Keratinocyte (primary cell): ENCODE results near the gene SAMD8. TPM values are rescaled to one million over a fixed set of nuclear protein-coding genes. Genes with fewer than 3 reads are reported as not detected.
"Not testable (repeated sequence)": the region's sequence is repeated elsewhere in the genome, so short reads cannot be mapped to it uniquely, and the experiment has no call there.

ENCODE experiments used
- DNase-seq: peaks from one replicate; pipeline ENCODE4 v3.0.0-alpha.2; 2011; ENCODE audit warnings: low read depth, missing footprints, low spot score
- FAIRE-seq: peaks from 2 replicates; lab custom pipeline; 2011; peaks lifted over from hg19 to GRCh38; lab: Jason Lieb, UNC
- H2AFZ ChIP-seq: 2 replicates; pipeline ENCODE4 v1.6.0; 2012; ENCODE audit warnings: low read length, control low read depth, inconsistent platforms; ENCODE audit not compliant: control insufficient read depth
- H3K27ac ChIP-seq: 2 replicates; pipeline ENCODE4 v1.5.1; 2011; ENCODE audit warnings: low read length; ENCODE audit not compliant: control insufficient read depth, insufficient read depth
- H3K27me3 ChIP-seq: 3 replicates; pipeline ENCODE4 v1.6.0; 2011; ENCODE audit warnings: low read length; ENCODE audit not compliant: control insufficient read depth, insufficient read depth; ENCODE audit errors: extremely low read depth
- H3K36me3 ChIP-seq, 2 experiments: 2 replicates in 1 of 2; 3 replicates in 1 of 2; pipeline ENCODE4 v1.5.1; 2011; ENCODE audit warnings: low read length in 2 of 2, mild to moderate bottlenecking in 1 of 2; ENCODE audit not compliant: control insufficient read depth in 2 of 2, insufficient read depth in 2 of 2; ENCODE audit errors: extremely low read depth in 1 of 2
- H3K4me1 ChIP-seq: 3 replicates; pipeline ENCODE4 v1.5.1; 2011; ENCODE audit warnings: low read length; ENCODE audit not compliant: control insufficient read depth, insufficient read depth; ENCODE audit errors: extremely low read depth
- H3K4me2 ChIP-seq: 3 replicates; pipeline ENCODE4 v1.6.0; 2011; ENCODE audit warnings: low read depth, low read length; ENCODE audit not compliant: control insufficient read depth, insufficient read depth; ENCODE audit errors: extremely low read depth
- H3K4me3 ChIP-seq, 3 experiments: fragments of 200-600 bp in 1 of 3; sonication (generic) in 1 of 3; 2 replicates in 2 of 3; 3 replicates in 1 of 3; pipeline ENCODE4 v1.5.1; 2011 to 2016; ENCODE audit warnings: low read length in 3 of 3, mild to moderate bottlenecking in 3 of 3, control low read depth in 2 of 3, inconsistent platforms in 1 of 3, low read depth in 1 of 3, mixed read lengths in 1 of 3, mixed run types in 1 of 3, moderate library complexity in 1 of 3; ENCODE audit not compliant: control insufficient read depth in 2 of 3, insufficient read depth in 2 of 3; ENCODE audit errors: extremely low read depth in 1 of 3
- H3K79me2 ChIP-seq: 2 replicates; pipeline ENCODE4 v1.6.0; 2012; ENCODE audit warnings: low read length; ENCODE audit not compliant: control insufficient read depth, insufficient read depth
- H3K9ac ChIP-seq: 3 replicates; pipeline ENCODE4 v1.6.0; 2011; ENCODE audit warnings: low read length; ENCODE audit not compliant: control insufficient read depth, insufficient read depth; ENCODE audit errors: extremely low read depth
- H3K9me1 ChIP-seq: 3 replicates; pipeline ENCODE4 v1.6.0; 2011; ENCODE audit warnings: low read length; ENCODE audit not compliant: control insufficient read depth, insufficient read depth; ENCODE audit errors: extremely low read depth
- H3K9me3 ChIP-seq: 2 replicates; pipeline ENCODE4 v1.5.1; 2012; ENCODE audit warnings: low read depth, low read length; ENCODE audit not compliant: control insufficient read depth
- H4K20me1 ChIP-seq: 3 replicates; pipeline ENCODE4 v1.6.0; 2011; ENCODE audit warnings: low read length; ENCODE audit not compliant: control insufficient read depth, insufficient read depth; ENCODE audit errors: extremely low read depth
- CTCF ChIP-seq, 3 experiments: IDR thresholded peaks in 1 of 3; conservative IDR thresholded peaks in 1 of 3; optimal IDR thresholded peaks in 1 of 3; 2 replicates in 2 of 3; 3 replicates in 1 of 3; pipeline versions ENCODE3 to v1.5.1; 2011; ENCODE audit warnings: low read length in 3 of 3, mild to moderate bottlenecking in 3 of 3, moderate library complexity in 2 of 3, control low read depth in 1 of 3, inconsistent platforms in 1 of 3; ENCODE audit not compliant: insufficient read depth in 2 of 3; ENCODE audit errors: extremely low read depth in 1 of 3
- EZH2 ChIP-seq: IDR thresholded peaks from one replicate; pipeline ENCODE4 v1.6.1; 2012; ENCODE audit warnings: inconsistent platforms, mild to moderate bottlenecking, low read length, moderate library complexity
- dilution Hi-C: fragments of 300-500 bp; cut with MboI; formaldehyde crosslinking; loops from one replicate; pipeline ENCODE4 v1.7.0; 2020; ENCODE audit warnings: low sequenced_read_pairs; ENCODE audit not compliant: extremely low pct_ligation_motif_present
- polyA plus RNA-seq, 5 experiments: library from polyadenylated mRNA; depleted of rRNA in 3 of 5; stranded (reverse) in 3 of 5; stranded (forward) in 1 of 5; unstranded in 1 of 5; fragments of >200 nt; gene quantifications; 1 replicate in 1 of 5; 2 replicates in 3 of 5; 3 replicates in 1 of 5; pipeline versions ENCODE4 v1.2.1 to v1.2.3, GENCODE V29; 2011 to 2012; ENCODE audit warnings: missing spikeins in 2 of 5, low read depth in 1 of 5, low replicate concordance in 1 of 5

The SAMD8 gene
- polyA plus RNA-seq, 1 donor (not counting 4 experiments of a cell fraction or from before 2014, with no cell fraction given), result 31.7 TPM

GRCh38 chr10:75202321-75203045 is 91.0 kb downstream of the SAMD8 start:
- H3K36me3 ChIP-seq, result no peaks in the 10 kb centered on the region
- no peaks in the 10 kb centered on the region for H3K79me2 ChIP-seq
- H3K4me2 ChIP-seq, result peak overlapping the region; percentile 46
- H4K20me1 ChIP-seq, result no peaks in the 10 kb centered on the region
- H3K9ac ChIP-seq, result no peak overlapping the region
- no peak overlapping the region for H3K4me3 ChIP-seq
- TF ChIP-seq CTCF (optimal IDR thresholded peaks at IDR 0.05 in 1 of 3, IDR thresholded peaks at IDR 0.05 in 1 of 3, conservative IDR thresholded peaks at IDR 0.05 in 1 of 3; ENCODE audit: extremely low read depth in 1 of 3, insufficient read depth in 2 of 3, low read length in 3 of 3) (no peak), EZH2 (no peak)
- no peaks in the 10 kb centered on the region for H3K27me3 ChIP-seq
- H3K27ac ChIP-seq, result peak overlapping the region; percentile 7
- FAIRE-seq (no peak), DNase-seq (no peak)
- H3K9me3 ChIP-seq, result no peaks in the 10 kb centered on the region
- peak overlapping the region; percentile 69 for H2AFZ ChIP-seq
- dilution Hi-C loops, result no loop called here
- no peaks in the 10 kb centered on the region for H3K9me1 ChIP-seq
- peaks cover 30% of the 10 kb centered on the region for H3K4me1 ChIP-seq

- peak overlapping the region; percentile 46 for H3K4me2 ChIP-seq
- H3K27me3 ChIP-seq, H3K9me1 ChIP-seq, H4K20me1 ChIP-seq, H3K4me3 ChIP-seq, H3K36me3 ChIP-seq, dilution Hi-C loops, FAIRE-seq, H3K9ac ChIP-seq, DNase-seq, H3K79me2 ChIP-seq, H3K9me3 ChIP-seq: not testable (repeated sequence)
- H3K27ac ChIP-seq, result peak overlapping the region; percentile 7
- H2AFZ ChIP-seq, result peak overlapping the region; percentile 69
- H3K4me1 ChIP-seq, result peaks cover 37% of the 10 kb centered on the region
These were observed 91.7 kb downstream of the SAMD8 start for GRCh38 chr10:75203046-75203620.
